Colonic mucosa (tissue), 4 donors: ENCODE results near the gene GABRG3. TPM values are rescaled to one million over a fixed set of nuclear protein-coding genes. Genes with fewer than 3 reads are reported as not detected.
A peak's percentile ranks its signal among the peaks of the same experiment; 100 is the strongest.

Experiments
- DNase-seq: peaks from one replicate; pipeline ENCODE4 v3.0.0-alpha.2; 2020
- H3K27ac ChIP-seq: fragments of 200-600 bp; one replicate; pipeline ENCODE4 v1.8.0; 2021
- H3K27me3 ChIP-seq: fragments of 200-600 bp; one replicate; pipeline ENCODE4 v1.8.0; 2021
- H3K36me3 ChIP-seq: fragments of 200-600 bp; one replicate; pipeline ENCODE4 v1.8.0; 2021
- H3K4me1 ChIP-seq: fragments of 200-600 bp; one replicate; pipeline ENCODE4 v1.8.0; 2021; ENCODE audit warnings: mild to moderate bottlenecking
- H3K4me3 ChIP-seq: fragments of 200-600 bp; one replicate; pipeline ENCODE4 v1.8.0; 2021
- H3K9ac ChIP-seq, 2 donors: one replicate each; pipeline ENCODE4 v1.7.0; 2013; ENCODE audit warnings: control low read depth in 2 of 2, low read depth in 2 of 2, low read length in 2 of 2
- H3K9me3 ChIP-seq: fragments of 200-600 bp; one replicate; pipeline ENCODE4 v1.8.0; 2021
- intact Hi-C: fragments of 100-400 bp; cut with DNase I; formaldehyde crosslinking; loops from one replicate; pipeline ENCODE4 v1.14.1; 2022
- total RNA-seq, 2 donors: library from RNA; stranded (reverse); fragmentation: NEBNext Ultra II Directional in 1 of 2; extraction: Animal tissue kit (Norgen Biotek cat#: 25700) in 1 of 2; gene quantifications; one replicate each; pipeline ENCODE4 v1.2.1, GENCODE V29; 2021
- TF ChIP-seq, protein P1 (sequence below): fragments of 200-600 bp; IDR thresholded peaks from one replicate; pipeline ENCODE4 v1.8.0; 2022; ENCODE audit warnings: antibody characterized with exemption, mild to moderate bottlenecking
- donor health status: healthy.
- donor health status: DM: no; HTN: no; CAD: no.
- donor health status: DM: no; HTN: no; CAD: no.

Gene GABRG3
- total RNA-seq, 2 donors from 2014 or later: not detected

- Histone ChIP-seq H3K27me3 (no peaks in the 10 kb centered on the region), H3K9me3 (no peaks in the 10 kb centered on the region), H3K4me1 (no peaks in the 10 kb centered on the region), H3K27ac (no peak overlapping the region), H3K9ac (no peak overlapping the region), H3K4me3 (no peak overlapping the region), H3K36me3 (no peaks in the 10 kb centered on the region)
- TF ChIP-seq, protein P1, sequence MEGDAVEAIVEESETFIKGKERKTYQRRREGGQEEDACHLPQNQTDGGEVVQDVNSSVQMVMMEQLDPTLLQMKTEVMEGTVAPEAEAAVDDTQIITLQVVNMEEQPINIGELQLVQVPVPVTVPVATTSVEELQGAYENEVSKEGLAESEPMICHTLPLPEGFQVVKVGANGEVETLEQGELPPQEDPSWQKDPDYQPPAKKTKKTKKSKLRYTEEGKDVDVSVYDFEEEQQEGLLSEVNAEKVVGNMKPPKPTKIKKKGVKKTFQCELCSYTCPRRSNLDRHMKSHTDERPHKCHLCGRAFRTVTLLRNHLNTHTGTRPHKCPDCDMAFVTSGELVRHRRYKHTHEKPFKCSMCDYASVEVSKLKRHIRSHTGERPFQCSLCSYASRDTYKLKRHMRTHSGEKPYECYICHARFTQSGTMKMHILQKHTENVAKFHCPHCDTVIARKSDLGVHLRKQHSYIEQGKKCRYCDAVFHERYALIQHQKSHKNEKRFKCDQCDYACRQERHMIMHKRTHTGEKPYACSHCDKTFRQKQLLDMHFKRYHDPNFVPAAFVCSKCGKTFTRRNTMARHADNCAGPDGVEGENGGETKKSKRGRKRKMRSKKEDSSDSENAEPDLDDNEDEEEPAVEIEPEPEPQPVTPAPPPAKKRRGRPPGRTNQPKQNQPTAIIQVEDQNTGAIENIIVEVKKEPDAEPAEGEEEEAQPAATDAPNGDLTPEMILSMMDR: no peak
- no peak for DNase-seq
- intact Hi-C loops: no loop called here
Measured at GRCh38 chr15:27342991-27343390, 372.0 kb downstream of the GABRG3 start.

DNA sequence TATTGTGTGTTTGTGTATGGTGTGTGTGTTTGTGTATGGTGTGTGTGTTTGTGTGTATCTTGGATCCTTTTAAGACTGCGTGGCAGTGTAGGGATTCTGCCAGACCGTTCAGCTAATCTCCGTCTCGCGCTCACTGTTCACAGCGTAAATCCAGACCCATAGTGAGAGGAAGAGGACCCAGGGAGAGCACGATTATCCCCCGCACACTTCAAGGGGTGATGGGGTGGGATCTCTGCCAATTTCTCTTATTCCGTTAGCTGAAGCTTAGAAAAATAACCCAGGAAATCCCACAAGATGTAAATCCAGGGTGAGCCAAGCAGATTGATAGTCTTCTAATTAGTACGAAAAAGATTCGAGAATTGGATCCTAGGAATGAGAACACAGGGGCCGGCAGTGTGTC is 381.2 kb downstream of the GABRG3 start:
- DNase-seq: no peak
- Histone ChIP-seq H3K4me1 (no peaks in the 10 kb centered on the region), H3K4me3 (no peak overlapping the region), H3K27me3 (no peaks in the 10 kb centered on the region), H3K36me3 (no peaks in the 10 kb centered on the region), H3K9ac (no peak overlapping the region), H3K27ac (no peak overlapping the region), H3K9me3 (no peaks in the 10 kb centered on the region)
- TF ChIP-seq, protein P1: no peak
- intact Hi-C loops: no loop called here

GRCh38 chr15:27353856-27354255 is 382.9 kb downstream of the GABRG3 start:
- H3K9ac ChIP-seq: no peak overlapping the region
- no peaks in the 10 kb centered on the region for H3K27me3 ChIP-seq
- intact Hi-C loops: no loop called here

DNA sequence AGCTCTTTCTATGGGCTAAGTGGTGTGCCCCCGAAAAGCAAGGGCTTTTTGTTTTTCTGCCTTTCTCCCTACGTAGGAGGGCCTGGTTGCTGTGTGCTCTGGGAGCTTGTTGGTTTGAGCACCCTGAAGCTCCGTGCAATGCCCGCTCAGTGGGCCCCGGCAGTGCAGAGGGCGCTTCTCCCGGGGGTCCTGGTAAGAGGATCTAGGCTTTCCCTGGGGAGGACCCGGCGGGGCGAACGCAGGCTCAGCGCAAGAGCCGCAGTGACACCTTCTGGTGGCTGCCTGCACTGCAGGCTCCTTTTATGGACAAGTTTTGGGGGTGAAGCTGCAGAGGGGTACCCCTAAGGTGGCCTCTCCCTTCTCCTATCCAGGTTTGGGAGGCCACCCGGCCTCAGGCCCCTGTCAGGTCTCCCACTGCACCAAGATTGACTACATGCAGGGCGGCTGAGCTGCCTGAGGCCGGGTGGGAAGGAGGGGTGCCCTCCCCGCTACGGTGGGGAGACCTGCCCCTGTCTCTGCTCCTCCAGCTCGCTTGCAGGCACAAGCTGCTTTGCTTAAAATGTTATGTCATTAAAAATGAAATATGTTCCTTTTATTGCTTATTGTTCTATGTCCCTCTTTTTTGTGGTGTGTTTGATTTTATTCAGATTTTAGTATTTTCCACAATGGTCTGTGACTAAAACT is 387.9 kb downstream of the GABRG3 start:
- Histone ChIP-seq H3K9ac (no peak overlapping the region), H3K4me1 (no peaks in the 10 kb centered on the region), H3K9me3 (no peaks in the 10 kb centered on the region), H3K36me3 (no peaks in the 10 kb centered on the region), H3K27me3 (no peaks in the 10 kb centered on the region), H3K4me3 (no peak overlapping the region), H3K27ac (no peak overlapping the region)
- TF ChIP-seq, protein P1: peak; percentile 35
- DNase-seq: no peak
- intact Hi-C loops: no loop called here

More at GRCh38 chr15:27353856-27354255, 382.9 kb downstream of the GABRG3 start:
- DNase-seq: no peak
- Histone ChIP-seq H3K4me3 (no peak overlapping the region), H3K36me3 (no peaks in the 10 kb centered on the region), H3K9me3 (no peaks in the 10 kb centered on the region), H3K4me1 (no peaks in the 10 kb centered on the region), H3K27ac (no peak overlapping the region)
- TF ChIP-seq, protein P1: no peak

GRCh38 chr15:27359586-27359985 is 388.6 kb downstream of the GABRG3 start:
- Histone ChIP-seq H3K4me1 (no peaks in the 10 kb centered on the region), H3K36me3 (no peaks in the 10 kb centered on the region), H3K9me3 (no peaks in the 10 kb centered on the region), H3K27me3 (no peaks in the 10 kb centered on the region), H3K4me3 (no peak overlapping the region), H3K9ac (no peak overlapping the region), H3K27ac (no peak overlapping the region)
- intact Hi-C loops: no loop called here
- TF ChIP-seq, protein P1: no peak
- no peak for DNase-seq
